KOPT-K1 (cell line): ENCODE results near the gene PRKCH.

Source experiments
- H3K27ac ChIP-seq: fragments of 200-600 bp; sonication (generic); 2 replicates; pipeline ENCODE4 v1.5.1; 2016; ENCODE audit warnings: antibody characterized with exemption, mild to moderate bottlenecking, low read depth, low read length; ENCODE audit not compliant: poor library complexity, severe bottlenecking
- H3K36me3 ChIP-seq: fragments of 200-600 bp; sonication (generic); 2 replicates; pipeline ENCODE4 v1.5.1; 2017; ENCODE audit warnings: antibody characterized with exemption, mild to moderate bottlenecking, low read length, moderate library complexity; ENCODE audit not compliant: insufficient read depth
- H3K9me3 ChIP-seq: fragments of 200-600 bp; sonication (generic); 2 replicates; pipeline ENCODE4 v1.5.1; 2017; ENCODE audit warnings: antibody characterized with exemption, low read length, mild to moderate bottlenecking; ENCODE audit not compliant: insufficient read depth, poor library complexity, severe bottlenecking

The PRKCH gene

GRCh38 chr14:61322799-61323290 lies 1.5 kb downstream of the PRKCH start:
- H3K9me3 ChIP-seq = peaks cover 10% of the 10 kb centered on the region
- H3K36me3 ChIP-seq = peaks cover 39% of the 10 kb centered on the region
- peak overlapping the region; percentile 98 for H3K27ac ChIP-seq

GRCh38 chr14:61323970-61324369 lies 2.6 kb downstream of the PRKCH start:
- Histone ChIP-seq H3K36me3 (peaks cover 39% of the 10 kb centered on the region), H3K27ac (peak overlapping the region; percentile 98), H3K9me3 (peaks cover 10% of the 10 kb centered on the region)

GRCh38 chr14:61325166-61325565 lies 3.8 kb downstream of the PRKCH start:
- H3K27ac ChIP-seq = peak overlapping the region; percentile 98
- H3K9me3 ChIP-seq = peaks cover 10% of the 10 kb centered on the region
- H3K36me3 ChIP-seq = peaks cover 47% of the 10 kb centered on the region

GRCh38 chr14:61326146-61326545 lies 4.8 kb downstream of the PRKCH start:
- H3K9me3 ChIP-seq = peaks cover 10% of the 10 kb centered on the region
- H3K36me3 ChIP-seq = peaks cover 54% of the 10 kb centered on the region
- H3K27ac ChIP-seq = peak overlapping the region; percentile 98

- Histone ChIP-seq H3K9me3 (peaks cover 10% of the 10 kb centered on the region), H3K27ac (peak overlapping the region; percentile 98), H3K36me3 (peaks cover 54% of the 10 kb centered on the region)
Observed at GRCh38 chr14:61326847-61327246, 5.5 kb downstream of the PRKCH start.

- peak overlapping the region; percentile 48 for H3K27ac ChIP-seq
- H3K9me3 ChIP-seq = peaks cover 10% of the 10 kb centered on the region
- peaks cover 55% of the 10 kb centered on the region for H3K36me3 ChIP-seq
Observed at GRCh38 chr14:61328626-61329262, 7.4 kb downstream of the PRKCH start.

GRCh38 chr14:61329478-61330051 lies 8.2 kb downstream of the PRKCH start:
- peaks cover 55% of the 10 kb centered on the region for H3K36me3 ChIP-seq
- peaks cover 10% of the 10 kb centered on the region for H3K9me3 ChIP-seq
- H3K27ac ChIP-seq = peak overlapping the region; percentile 48

- Histone ChIP-seq H3K9me3 (peaks cover 7% of the 10 kb centered on the region), H3K27ac (peak overlapping the region; percentile 48), H3K36me3 (peaks cover 45% of the 10 kb centered on the region)
Observed at GRCh38 chr14:61330511-61330910, 9.1 kb downstream of the PRKCH start.

GRCh38 chr14:61331992-61332657 lies 10.7 kb downstream of the PRKCH start:
- peaks cover 30% of the 10 kb centered on the region for H3K36me3 ChIP-seq
- H3K9me3 ChIP-seq = no peaks in the 10 kb centered on the region
- H3K27ac ChIP-seq = peak overlapping the region; percentile 92

- peaks cover 24% of the 10 kb centered on the region for H3K36me3 ChIP-seq
- peak overlapping the region; percentile 92 for H3K27ac ChIP-seq
- no peaks in the 10 kb centered on the region for H3K9me3 ChIP-seq
Observed at GRCh38 chr14:61332658-61333029, 11.3 kb downstream of the PRKCH start.

GRCh38 chr14:61333087-61333486 lies 11.7 kb downstream of the PRKCH start:
- no peaks in the 10 kb centered on the region for H3K9me3 ChIP-seq
- H3K27ac ChIP-seq = peak overlapping the region; percentile 92
- H3K36me3 ChIP-seq = peaks cover 23% of the 10 kb centered on the region

GRCh38 chr14:61334197-61334701 lies 12.9 kb downstream of the PRKCH start:
- Histone ChIP-seq H3K9me3 (no peaks in the 10 kb centered on the region), H3K27ac (peak overlapping the region; percentile 92), H3K36me3 (peaks cover 23% of the 10 kb centered on the region)

GRCh38 chr14:61335049-61335448 lies 13.7 kb downstream of the PRKCH start:
- peaks cover 16% of the 10 kb centered on the region for H3K36me3 ChIP-seq
- H3K27ac ChIP-seq = peak overlapping the region; percentile 92
- H3K9me3 ChIP-seq = no peaks in the 10 kb centered on the region

GRCh38 chr14:61335671-61336275 lies 14.4 kb downstream of the PRKCH start:
- Histone ChIP-seq H3K27ac (peak overlapping the region; percentile 92), H3K9me3 (no peaks in the 10 kb centered on the region), H3K36me3 (peaks cover 9% of the 10 kb centered on the region)

- H3K27ac ChIP-seq = peak overlapping the region; percentile 92
- no peaks in the 10 kb centered on the region for H3K9me3 ChIP-seq
- peaks cover 8% of the 10 kb centered on the region; the same call in 1 of the 2 replicates for H3K36me3 ChIP-seq
Observed at GRCh38 chr14:61337893-61338292, 16.5 kb downstream of the PRKCH start.
